Activated CD8-positive, alpha-beta memory T cell treated with anti-CD3 and anti-CD28 coated beads, Interleukin-2, amount 50 U/mL, for 48 hours (primary cell): Measurements from ENCODE around the gene FRK.
"Not testable (repeated sequence)": the region's sequence is repeated elsewhere in the genome, so short reads cannot be mapped to it uniquely, and the experiment has no call there.

Source experiments
- DNase-seq: peaks from one replicate; pipeline ENCODE4 v3.0.0-alpha.2; 2020

Gene FRK, protein sequence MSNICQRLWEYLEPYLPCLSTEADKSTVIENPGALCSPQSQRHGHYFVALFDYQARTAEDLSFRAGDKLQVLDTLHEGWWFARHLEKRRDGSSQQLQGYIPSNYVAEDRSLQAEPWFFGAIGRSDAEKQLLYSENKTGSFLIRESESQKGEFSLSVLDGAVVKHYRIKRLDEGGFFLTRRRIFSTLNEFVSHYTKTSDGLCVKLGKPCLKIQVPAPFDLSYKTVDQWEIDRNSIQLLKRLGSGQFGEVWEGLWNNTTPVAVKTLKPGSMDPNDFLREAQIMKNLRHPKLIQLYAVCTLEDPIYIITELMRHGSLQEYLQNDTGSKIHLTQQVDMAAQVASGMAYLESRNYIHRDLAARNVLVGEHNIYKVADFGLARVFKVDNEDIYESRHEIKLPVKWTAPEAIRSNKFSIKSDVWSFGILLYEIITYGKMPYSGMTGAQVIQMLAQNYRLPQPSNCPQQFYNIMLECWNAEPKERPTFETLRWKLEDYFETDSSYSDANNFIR

DNA sequence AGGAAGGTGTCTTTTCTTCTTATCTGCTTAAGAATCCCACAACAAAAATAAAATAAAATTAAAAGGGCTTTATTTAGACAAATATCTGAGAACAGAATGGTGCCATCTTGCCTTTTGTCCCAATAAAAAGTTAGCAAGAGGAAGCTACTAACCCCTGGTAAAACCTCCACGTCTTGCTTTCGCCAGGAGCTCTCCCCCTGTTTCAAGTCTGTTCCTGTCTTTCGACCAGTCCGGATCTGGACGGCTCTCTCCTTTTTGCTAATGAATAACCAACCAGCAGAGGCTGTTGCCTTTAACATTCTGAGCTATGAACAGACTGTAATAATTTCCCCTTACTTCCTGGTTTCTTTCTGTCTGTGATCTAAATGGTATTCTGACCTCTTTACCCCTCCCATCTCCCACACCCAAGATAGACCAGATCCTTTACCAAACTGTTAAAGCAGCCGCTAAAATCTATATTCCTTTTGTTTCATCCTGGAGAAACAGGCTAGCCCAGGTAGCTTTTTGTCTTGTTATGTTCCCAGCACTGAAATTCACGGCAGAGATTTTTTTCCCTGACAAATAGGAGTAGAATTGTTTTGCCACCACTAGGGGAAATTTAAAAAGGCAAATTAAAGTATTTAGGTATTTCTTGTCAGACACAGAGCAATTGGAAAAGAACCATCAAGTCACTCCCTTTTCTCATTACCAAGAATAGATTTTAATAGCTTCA lies at the start of gene FRK:
Gene FRK (minus strand): TSS at position 320 of the 712 bp plus-strand sequence. CDS start 580 bp downstream, outside the sequence.
- DNase-seq: no peak

DNA sequence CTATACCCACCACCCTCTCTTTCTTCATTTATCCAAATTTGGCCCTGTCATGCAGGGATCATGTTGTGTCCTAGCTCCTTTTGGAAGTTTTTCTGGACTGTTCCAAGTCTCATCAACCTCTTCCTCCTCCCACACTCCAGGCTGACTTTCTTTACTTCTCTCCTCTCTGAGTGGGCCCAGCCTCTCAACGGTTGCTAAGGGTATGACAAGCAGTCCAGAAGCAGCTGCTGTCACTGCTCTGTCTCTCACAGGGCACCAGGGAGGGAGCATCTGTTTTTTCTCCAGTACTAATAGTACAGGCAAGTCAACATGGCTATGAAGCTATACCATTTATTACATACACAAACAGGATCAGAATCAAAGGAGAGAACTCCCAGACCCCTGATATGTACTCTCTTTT lies 48.1 kb upstream of the FRK start:
- no peak for DNase-seq

DNA sequence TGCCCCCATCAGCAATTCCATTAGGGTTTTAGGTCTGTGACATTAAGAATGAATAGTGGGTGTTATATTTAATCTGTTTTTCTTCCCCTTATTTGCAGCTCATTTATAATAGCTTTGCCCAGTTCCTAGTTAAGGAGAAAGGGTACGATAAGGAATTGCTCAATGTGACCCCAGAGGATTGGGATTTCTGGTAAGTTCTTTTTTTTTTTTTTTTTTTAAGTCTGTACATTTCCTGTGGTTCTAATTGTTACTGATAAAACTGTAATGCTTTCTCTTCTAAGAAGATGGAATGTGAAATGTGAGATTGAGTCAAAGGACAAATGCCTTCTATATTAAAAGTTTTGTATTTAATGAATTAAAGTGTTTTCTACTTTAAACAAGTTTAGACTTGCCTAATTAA lies 45.5 kb upstream of the FRK start:
- no peak for DNase-seq

DNA sequence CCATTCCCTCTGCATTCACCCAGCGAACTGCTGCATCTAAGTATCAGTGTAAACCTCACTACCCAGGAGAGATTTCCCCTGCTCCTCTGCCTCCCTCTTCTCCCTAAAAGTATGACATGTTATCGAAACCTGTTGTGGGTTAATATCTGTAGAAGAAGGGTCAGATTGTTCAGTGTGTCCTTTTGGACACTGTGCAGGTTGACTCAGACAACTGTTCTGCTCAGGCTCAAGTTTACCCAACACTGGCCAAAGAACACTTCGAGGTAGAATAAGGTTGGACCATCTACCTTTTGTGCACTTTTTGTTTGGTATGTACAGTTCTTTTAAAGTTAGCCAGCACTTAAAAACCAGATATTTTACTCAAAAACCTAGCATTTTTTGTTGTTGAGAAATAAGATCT lies 44.6 kb upstream of the FRK start:
- no peak for DNase-seq

DNA sequence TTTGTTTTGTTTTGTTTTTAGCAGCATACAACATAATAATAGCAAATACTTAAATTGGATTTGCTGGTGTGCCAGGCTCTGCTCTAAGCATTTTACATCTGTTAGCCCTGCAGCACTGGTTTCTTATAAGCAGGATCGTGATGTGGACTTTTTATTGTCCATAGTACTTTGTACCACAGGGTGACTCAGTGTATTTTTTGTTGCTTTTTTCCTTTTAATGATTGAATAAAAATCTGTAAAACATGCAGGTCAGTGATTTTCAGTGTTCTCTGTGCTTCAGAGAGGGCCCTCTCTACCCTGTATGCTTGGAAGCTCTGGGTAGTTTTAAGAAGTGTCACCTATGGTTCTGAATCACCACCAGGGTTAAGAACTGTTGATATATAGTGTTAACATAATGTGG lies 43.9 kb upstream of the FRK start:
- no peak for DNase-seq

DNA sequence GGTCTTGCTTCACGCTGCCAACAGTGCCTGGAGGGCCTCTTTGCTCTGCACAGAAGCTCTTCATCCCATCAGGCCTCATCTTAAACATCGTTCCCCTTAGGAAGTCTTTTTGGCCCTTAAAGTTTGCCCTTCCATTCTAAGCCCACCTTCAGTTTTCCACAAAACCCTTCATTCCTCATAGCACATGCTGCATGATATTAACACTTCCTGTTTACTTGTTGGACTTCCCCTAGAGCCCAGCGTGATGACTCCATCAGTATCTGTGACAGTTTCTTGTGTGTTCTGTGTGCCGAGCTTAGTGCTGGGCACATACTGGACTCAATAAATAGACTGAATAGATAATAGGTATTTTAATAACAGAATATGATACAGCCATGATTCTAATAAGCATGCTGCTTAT lies 42.2 kb upstream of the FRK start:
- no peak for DNase-seq

DNA sequence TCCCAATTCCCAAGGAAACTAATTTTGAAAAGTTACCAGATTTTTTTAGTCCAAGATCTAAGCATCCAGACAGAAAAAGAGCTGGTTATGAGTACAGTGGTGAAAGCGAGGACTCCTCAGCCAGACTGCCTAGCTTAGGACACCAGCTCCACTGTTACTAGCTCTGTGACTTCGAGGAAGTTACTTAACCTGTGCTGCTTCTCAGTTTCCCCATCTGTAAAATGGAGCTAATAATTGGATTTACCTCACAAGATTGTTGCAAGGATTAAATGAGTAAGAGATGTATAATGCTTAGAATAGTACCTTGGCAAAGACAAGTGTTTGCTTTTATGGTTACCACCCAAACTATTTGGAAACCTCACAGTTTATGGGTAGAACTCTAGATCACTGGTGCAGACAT lies 41.1 kb upstream of the FRK start:
- no peak for DNase-seq

DNA sequence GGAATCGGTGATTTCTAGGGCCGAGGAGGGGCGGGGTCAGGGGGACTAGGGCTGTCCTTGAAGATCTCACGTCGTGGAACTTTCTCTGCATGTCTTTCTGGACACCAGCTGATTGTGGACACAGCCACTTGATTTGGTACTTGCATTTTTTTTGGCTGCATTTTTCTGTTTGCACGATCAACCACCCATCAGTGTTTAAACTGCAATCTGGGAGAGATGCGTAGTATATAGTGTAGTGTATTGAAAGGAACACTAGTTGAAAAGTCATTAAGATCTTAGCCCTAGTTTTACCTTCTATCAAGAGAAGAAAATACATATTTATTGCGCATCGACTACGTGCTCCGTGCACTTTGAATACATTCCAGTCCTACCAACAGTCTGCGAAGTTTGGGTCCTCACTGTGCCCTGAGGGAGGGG lies 40.6 kb upstream of the FRK start:
- no peak for DNase-seq

DNA sequence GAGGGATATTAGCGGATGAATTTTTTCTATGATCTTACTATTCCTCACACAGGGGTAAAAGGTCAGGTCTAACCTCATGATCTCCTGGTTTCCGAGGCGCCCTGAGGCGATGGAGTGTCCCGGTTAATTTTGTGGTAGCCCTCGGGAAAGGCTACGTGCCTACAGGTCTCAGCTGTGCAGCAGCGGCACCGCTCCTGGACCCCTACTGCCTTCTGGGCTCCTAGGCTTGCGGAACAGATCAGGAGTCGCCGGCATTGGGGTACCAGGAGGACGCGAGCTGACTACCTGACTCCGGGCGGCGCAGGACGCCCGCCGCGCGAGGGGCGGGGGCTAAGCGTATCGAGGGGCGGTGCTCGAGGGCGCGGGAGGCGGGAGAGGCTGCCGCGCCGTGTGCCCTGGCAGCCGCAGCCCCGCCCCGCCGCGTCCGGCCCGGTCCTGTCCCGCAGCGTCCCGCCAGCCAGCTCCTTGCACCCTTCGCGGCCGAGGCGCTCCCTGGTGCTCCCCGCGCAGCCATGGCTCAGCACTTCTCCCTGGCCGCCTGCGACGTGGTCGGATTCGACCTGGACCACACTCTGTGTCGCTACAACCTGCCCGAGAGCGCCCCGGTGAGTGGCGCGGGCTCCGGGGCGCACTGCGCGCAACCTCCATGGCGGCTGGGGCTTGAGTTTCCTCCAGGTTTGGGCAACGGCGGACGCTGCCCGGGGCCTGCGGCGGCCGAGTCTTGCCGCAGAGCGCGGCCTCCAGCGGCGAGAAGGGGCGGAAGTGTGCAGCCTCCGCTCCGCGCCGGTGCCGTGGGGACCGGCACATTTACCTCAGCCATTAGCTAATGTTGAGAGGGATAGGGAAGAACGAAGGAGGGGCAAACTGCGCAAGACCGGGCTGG lies 40.0 kb upstream of the FRK start, which contains the start of gene NT5DC1:
Gene NT5DC1 (plus strand): TSS at position 435 of the 883 bp plus-strand sequence. CDS start 78 bp downstream, at position 513.
- peak; percentile 90 for DNase-seq

DNA sequence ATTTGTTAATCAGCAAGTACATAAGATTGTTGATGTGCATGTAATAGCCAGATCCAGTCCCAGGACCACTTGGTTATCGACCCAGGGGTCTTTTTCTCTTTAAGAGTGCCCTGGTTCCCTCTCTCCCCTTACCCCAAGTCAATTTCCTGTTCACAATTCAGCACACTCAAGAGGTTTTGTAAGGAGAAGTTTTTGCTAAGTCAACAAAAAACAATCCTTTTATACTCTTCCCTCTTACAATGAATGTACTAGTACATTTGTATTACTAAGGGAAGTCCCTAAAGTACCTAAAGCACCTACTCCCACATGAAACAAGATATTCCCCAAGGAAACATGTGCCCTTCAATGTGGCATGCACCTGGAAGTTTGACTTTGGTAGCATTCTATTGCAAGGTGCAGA lies 38.3 kb upstream of the FRK start:
- DNase-seq: no peak

DNA sequence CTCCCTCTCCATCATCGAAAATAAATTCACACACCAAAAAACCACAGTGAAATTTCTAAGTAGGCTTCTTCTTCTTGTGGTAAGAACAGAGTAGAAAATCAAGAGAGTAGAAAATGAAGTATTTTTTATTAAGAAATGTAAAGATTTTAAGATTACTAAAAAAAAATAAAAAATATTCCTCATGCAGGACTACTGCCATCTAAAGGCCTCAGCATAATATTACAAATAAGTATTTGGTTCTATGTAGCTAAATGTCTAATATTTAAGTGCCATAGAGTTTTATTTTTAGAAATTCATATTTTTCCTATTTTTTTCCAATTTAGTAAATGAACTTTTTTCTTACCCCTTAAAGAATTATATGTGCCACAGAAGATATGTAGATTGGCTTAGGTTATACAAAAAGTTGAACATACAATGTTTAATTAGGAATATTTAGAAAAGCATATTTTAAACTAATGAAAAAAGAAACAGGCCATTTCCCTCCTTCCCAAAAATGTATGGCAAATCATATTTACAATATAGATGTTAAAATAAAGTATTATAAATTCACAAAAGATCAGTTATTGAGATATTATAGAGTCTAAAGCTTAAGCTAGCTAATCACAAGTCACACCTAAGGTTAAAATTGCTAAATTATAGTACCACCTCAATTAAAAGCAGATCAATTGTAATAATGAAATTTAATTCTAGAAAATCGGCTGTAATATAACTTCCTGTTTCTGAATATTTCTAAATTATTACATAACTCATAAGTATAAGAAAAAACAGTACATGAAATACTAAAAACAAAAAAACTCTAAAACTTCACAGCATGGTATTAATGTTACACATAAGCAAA lies 36.5 kb upstream of the FRK start:
- DNase-seq: no peak

DNA sequence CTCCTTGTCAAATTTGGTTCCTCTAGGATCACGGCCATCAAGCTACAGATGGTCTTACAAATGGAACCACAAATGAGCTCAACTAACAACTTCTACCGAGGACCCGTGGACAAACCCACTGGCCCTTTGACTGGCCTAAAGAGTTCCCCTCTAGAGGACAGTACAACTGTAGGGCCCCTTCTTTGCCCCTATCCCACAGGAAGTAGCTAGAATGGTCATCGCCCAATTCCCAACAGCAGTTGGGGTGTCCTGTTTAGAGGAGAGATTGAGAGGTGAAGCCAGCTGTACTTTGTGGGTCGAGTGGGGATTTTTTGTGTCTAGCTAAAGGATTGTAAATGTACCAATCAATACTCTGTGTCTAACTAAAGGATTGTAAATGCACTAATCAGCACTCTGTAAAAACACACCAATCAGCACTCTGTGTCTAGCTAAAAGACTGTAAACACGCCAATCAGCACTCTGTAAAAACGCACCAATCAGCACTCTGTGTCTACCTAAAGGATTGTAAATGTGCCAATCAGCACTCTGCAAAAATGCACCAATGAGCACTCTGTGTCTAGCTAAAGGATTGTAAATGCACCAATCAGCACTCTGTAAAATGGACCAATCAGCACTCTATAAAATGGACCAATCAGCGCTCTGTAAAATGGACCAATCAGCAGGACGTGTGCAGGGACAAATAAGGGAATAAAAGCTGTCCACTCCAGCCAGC lies 35.5 kb upstream of the FRK start:
- not testable (repeated sequence) for DNase-seq

DNA sequence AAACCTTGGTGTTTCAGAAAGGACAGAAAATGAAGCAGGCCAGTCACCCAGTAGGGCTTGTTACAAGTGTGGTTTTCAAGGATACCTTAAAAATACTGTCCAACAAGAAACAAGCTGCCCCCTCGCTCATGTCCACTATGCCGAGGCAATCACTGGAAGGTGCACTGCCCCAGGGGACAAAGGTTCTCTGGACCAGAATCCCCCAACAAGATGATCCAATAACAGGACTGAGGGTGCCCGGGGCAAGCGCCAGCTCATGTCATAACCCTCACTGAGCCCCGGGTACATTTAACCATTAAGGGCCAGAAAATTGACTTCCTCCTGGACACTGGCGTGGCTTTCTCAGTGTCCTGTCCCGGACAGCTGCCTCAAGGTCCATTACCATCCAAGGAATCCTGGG lies 33.4 kb upstream of the FRK start:
- no peak for DNase-seq

DNA sequence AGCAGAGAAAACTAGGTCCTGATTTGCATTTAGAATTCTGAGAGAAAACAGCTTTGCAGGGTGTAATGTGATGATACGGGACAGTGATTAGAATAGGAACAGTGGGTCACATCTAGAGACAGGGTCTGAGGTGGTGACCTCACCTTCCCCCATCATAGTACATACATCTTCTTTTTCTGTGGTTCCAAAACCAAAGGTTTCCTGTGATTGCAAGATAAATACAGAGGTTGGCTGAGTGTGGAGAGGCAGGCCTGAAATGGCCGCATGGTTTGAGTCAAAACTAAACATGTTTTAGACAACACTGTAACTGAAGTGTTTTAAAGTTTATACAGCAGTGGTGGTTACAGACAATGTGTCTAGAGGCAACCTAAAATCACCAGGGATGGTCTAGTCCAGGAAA lies 29.6 kb upstream of the FRK start:
- no peak for DNase-seq

DNA sequence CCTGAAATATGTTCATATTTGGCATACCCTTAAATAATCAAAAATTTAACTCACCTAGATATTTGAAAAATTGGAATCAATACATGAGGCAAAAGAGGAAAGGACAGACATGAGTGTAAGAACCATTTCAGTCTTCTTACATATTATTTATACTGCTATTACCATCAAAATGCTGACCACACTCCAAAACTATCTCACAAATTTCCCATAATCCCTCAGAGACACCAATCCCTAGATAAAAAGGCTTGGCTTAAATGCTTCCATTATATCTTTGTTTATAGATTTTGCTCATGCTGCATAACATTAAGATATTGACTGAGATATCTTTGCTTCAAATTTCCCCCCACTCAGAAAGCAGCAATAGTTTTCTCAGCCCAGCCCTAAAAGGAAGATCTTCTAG lies 28.3 kb upstream of the FRK start:
- no peak for DNase-seq

DNA sequence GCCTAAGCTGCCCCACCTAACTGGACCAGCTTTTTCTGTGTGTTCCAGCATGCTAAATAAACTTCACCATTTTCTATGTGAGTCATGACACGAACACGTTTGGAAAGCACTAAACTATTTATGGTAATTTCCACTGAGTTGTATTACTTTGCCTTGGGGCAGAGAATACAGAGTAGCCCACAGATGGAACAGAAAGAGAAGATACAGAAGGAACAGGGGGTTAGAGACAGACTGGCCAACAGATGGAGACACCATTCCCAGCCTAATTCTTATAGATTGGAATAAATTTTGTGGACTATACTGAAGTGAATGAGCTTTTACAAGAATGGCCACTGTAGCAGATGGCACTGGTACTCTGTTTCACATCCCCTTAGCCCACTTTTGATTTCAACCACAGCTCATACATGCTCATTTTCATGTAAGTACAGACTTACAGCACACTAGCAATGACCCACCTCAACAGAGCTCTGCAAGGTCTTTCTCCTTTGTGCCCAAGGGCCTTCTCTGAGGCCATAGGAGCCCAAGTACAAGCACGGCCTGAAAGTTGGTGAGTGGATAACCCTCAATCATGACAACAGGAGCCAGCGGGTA lies 26.8 kb upstream of the FRK start:
- no peak for DNase-seq

DNA sequence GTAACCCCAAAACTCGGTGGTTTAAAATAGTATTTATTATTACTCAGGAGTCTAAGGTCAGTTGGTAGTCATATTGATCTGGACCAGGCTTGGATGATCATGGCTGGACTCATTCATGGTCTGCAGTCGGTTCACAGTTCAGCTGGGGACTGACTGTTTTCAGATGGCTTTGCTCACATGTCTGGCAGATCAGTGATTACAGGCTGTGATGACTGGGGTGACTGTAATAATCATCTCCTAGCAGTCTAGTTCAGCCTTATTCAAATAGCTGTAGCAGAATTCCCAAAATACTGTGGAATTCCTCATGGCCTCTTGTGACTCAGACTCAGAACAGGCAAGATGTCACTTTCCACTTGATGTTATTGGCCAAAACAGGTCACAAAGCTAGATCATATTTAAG lies 23.6 kb upstream of the FRK start:
- DNase-seq: no peak

DNA sequence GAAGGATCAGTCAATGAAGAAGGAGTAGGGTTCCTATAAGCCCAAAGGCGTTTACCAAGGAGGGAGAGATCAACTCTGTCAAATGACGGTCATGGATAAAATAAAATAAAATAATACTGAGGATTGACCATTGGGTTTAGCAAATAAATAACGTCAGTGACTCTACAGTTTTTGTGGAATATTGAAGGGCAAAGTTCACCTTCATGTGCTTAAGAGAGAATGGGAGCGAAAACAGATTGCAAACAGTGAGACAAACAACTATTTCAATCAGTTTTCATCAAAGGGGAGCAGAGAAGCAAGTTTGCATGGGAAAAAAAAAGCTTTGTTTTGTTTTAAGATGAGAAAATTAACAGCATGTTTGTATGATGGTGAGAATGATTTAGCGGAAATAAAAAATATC lies 22.4 kb upstream of the FRK start:
- DNase-seq: no peak

DNA sequence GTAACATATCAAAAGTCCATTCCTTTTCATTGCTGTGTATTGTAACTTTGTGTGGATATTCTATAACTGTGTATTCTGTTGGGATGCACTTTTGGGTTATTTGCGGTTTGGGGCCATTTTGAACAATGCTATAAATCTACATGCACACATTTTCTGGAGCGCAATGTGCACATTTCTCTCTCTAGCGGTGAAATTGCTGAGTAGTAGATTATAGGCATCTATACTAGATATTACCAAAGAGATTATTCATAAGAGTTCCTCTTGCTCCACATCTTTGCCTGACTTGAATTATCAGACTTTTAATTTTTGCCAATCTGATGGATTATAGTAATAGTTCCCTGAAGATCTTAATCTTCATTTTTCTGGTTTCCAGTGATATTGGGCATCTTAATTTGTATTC lies 18.3 kb upstream of the FRK start:
- DNase-seq: no peak

DNA sequence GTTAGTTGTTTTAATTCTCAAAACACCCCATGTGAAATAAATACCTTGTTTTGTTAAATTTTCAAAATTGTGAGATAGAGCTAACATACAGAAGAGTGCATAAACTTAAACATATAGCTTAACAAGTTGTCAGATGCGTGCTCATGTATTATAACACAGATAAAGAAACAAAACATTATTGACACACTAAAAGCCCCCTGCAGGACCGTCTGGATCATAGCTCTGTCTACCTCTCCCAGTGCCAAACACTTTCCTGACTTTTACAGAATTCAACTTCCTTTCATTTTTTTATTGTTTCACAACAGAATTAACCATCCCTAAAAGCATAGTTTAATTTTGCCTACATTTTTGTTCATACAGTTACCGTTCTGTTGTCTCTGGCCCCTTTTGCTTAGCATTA lies 17.8 kb upstream of the FRK start:
- no peak for DNase-seq

DNA sequence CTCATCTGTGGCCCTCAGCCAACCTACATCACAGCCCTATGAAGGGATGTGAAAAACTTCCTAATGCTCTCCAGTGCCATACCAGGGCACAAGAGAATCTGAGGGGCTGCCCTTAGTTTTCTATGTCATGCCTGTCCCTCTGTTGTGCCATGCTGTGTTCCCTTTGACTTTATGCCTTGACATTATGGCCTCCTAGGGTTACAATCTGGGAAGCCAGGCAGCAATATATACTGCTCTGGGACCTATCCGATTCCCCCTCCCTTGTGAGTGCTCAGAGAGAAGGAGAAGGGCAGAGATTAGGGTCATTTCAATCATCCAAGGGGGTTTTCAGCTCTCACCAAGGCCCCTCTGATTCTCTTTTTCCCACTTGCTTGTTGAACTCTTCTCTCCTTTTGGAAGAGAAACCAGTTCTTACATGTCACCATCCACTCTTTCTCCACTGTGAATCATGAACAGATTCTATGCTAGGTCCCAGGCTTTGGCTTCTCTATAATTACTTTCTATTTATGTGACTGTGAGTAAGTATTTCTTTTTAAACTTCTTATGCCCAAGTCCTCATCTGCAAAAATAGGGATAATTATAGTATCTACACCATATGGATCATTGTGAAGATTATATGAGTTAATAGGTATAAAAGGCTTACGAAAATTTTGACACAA lies 14.2 kb upstream of the FRK start:
- no peak for DNase-seq
